Stimulated activated memory B cell treated with anti-CD40 and anti-IgM and Interleukin-4, amounts not matched to agents 10 μg/mL and 1 μg/mL and 100 μg/mL, for 72 hours (primary cell): ENCODE measurements around the gene TNNI3K.

Experiments used
- ATAC-seq: fragments of 150-1000 bp; cut with Tn5 transposase; 2 replicates; pipeline ENCODE4 v1.10.0; 2021
- H3K27ac Mint-ChIP-seq: one replicate; pipeline ENCODE4 v1.8.0; 2022; ENCODE audit warnings: mild to moderate bottlenecking, mixed read lengths
- H3K27me3 Mint-ChIP-seq: one replicate; pipeline ENCODE4 v1.8.0; 2022; ENCODE audit warnings: mixed read lengths
- H3K36me3 Mint-ChIP-seq: one replicate; pipeline ENCODE4 v1.8.0; 2022; ENCODE audit warnings: mixed read lengths
- H3K4me1 Mint-ChIP-seq: one replicate; pipeline ENCODE4 v1.8.0; 2022; ENCODE audit warnings: mixed read lengths
- H3K4me3 Mint-ChIP-seq: one replicate; pipeline ENCODE4 v1.8.0; 2022; ENCODE audit warnings: mild to moderate bottlenecking, moderate library complexity, mixed read lengths
- H3K9me3 Mint-ChIP-seq: one replicate; pipeline ENCODE4 v1.8.0; 2022; ENCODE audit warnings: mixed read lengths

Gene TNNI3K

DNA sequence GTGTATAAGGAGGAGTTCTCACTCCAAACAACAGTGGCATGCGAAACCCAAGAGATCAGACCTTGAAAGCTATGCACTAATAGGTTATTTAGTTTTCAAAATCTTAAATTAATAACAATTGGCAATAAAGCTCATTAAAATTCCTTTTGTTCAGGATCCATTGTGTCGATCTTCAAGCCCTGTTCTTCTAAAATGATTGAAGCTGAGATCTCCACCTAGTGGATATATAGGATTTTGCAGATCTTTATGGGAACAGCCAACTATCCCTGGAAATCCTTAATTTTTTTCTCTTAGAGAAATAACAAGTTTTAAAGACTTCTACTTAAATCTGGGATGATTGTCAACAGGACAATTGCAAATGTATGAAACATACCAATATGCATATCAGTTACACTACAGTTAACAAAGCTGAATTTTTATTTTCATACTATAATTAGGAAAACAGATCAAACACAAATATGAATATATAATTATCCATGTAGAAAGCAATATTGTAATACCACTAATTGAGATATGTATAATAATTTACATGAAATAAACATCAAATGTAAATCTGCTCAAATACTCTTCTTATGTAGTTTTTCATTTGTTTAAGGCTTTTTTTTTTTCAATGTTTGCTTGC is 233.9 kb downstream of the TNNI3K start:
- no peak overlapping the region for H3K27ac Mint-ChIP-seq
- no peaks in the 10 kb centered on the region for H3K4me1 Mint-ChIP-seq
- no peaks in the 10 kb centered on the region for H3K36me3 Mint-ChIP-seq
- H3K9me3 Mint-ChIP-seq: no peaks in the 10 kb centered on the region
- peaks cover 10% of the 10 kb centered on the region for H3K27me3 Mint-ChIP-seq
- no peak overlapping the region for H3K4me3 Mint-ChIP-seq
- no peak for ATAC-seq

GRCh38 chr1:74470251-74470650 is 235.1 kb downstream of the TNNI3K start:
- no peaks in the 10 kb centered on the region for H3K9me3 Mint-ChIP-seq
- no peaks in the 10 kb centered on the region for H3K36me3 Mint-ChIP-seq
- no peaks in the 10 kb centered on the region for H3K4me1 Mint-ChIP-seq
- H3K4me3 Mint-ChIP-seq: no peak overlapping the region
- no peak overlapping the region for H3K27ac Mint-ChIP-seq
- ATAC-seq: no peak
- H3K27me3 Mint-ChIP-seq: peaks cover 10% of the 10 kb centered on the region

DNA sequence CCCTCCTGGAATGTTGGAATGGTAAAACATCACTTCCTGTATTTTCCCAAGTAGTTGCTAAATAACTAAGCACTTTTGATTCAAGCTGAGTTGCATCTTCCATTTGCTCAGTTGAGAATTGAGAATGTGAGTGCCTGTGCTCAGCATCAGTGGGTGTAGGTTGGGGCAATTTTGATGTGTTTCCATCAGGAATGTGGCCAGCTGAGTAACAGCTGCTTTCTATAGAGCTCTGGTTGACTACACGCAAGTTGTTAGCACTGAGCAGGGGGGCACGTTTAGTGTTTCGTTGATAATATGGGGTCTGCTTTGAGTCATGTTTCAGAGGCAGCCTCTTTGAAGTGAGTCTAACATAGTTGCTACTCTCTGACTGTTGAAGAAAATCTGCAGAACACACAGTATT is 235.7 kb downstream of the TNNI3K start:
- ATAC-seq: no peak
- no peak overlapping the region for H3K27ac Mint-ChIP-seq
- H3K27me3 Mint-ChIP-seq: peaks cover 10% of the 10 kb centered on the region
- H3K36me3 Mint-ChIP-seq: no peaks in the 10 kb centered on the region
- H3K4me3 Mint-ChIP-seq: no peak overlapping the region
- H3K9me3 Mint-ChIP-seq: no peaks in the 10 kb centered on the region
- H3K4me1 Mint-ChIP-seq: no peaks in the 10 kb centered on the region

DNA sequence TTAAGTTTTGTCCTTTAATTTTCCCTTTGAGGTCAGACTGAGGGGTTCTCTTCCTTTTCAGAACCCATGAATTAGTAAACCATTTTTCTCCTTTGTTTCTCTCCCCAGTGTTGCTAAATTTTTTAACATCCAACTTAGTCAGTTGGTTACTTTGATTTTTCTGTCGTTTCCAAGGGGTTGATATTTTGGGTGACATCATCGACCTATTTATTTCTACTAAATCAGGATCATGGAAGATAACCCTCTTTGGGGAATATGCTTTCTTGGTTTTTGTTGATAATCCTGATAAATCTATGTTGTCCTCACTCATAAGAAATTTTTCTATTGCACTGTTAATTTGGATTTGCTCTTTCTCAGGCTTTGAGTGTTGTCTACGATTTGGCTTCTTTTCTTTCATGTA is 236.3 kb downstream of the TNNI3K start:
- H3K4me3 Mint-ChIP-seq: no peak overlapping the region
- H3K27me3 Mint-ChIP-seq: peaks cover 10% of the 10 kb centered on the region
- ATAC-seq: no peak
- no peaks in the 10 kb centered on the region for H3K4me1 Mint-ChIP-seq
- no peaks in the 10 kb centered on the region for H3K9me3 Mint-ChIP-seq
- no peaks in the 10 kb centered on the region for H3K36me3 Mint-ChIP-seq
- H3K27ac Mint-ChIP-seq: no peak overlapping the region

- Mint-ChIP-seq H3K27me3 (peaks cover 10% of the 10 kb centered on the region), H3K4me1 (no peaks in the 10 kb centered on the region), H3K4me3 (no peak overlapping the region), H3K27ac (no peak overlapping the region), H3K36me3 (no peaks in the 10 kb centered on the region), H3K9me3 (no peaks in the 10 kb centered on the region)
- no peak for ATAC-seq
Measured at GRCh38 chr1:74474585-74474984, 239.4 kb downstream of the TNNI3K start.

GRCh38 chr1:74478979-74479378 is 243.8 kb downstream of the TNNI3K start:
- Mint-ChIP-seq H3K36me3 (no peaks in the 10 kb centered on the region), H3K4me1 (no peaks in the 10 kb centered on the region)

DNA sequence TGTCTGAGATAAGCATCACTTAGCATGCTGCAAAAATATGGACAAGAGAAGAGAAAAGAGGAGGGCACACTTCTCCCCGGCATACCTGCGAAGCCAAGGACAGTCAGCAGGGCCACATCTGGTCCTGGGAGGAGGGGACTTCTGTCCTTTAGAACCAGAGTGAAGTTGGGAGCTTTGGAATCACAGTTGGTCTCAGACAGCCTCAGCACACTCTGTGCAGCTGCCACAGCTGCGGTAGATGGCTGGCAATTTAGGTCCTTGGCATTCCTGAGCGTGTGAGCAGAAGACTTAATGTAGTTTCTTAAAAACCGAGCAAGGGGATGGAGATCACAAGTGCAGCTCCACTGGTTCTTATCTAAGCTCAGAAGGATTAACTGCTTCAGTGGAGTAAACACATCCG is 244.9 kb downstream of the TNNI3K start:
- Mint-ChIP-seq H3K9me3 (no peaks in the 10 kb centered on the region), H3K36me3 (no peaks in the 10 kb centered on the region), H3K27me3 (peaks cover 16% of the 10 kb centered on the region), H3K27ac (no peak overlapping the region), H3K4me3 (no peak overlapping the region), H3K4me1 (no peaks in the 10 kb centered on the region)
- ATAC-seq: no peak

More at GRCh38 chr1:74478979-74479378, 243.8 kb downstream of the TNNI3K start:
- H3K4me3 Mint-ChIP-seq: no peak overlapping the region
- no peaks in the 10 kb centered on the region for H3K9me3 Mint-ChIP-seq
- H3K27me3 Mint-ChIP-seq: peaks cover 16% of the 10 kb centered on the region
- no peak overlapping the region for H3K27ac Mint-ChIP-seq
- no peak for ATAC-seq

DNA sequence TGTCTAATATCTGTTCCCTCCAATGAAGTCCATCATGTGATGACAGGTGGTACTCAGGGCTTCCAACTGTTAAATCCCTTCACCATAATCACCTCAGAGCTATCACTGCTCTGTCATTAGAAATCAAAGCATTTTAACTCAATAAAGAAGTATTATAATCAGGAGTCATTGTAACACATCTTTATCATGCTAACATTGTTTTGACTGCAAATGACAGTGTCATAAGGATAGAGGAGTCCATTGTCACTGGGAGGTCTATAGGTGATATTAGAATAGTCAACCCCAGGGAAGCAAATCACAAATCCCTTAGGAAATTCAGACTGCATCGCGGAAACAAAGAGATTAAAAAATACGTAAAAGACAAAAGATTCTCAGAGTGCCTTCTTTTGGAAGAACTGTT is 246.4 kb downstream of the TNNI3K start:
- Mint-ChIP-seq H3K9me3 (no peaks in the 10 kb centered on the region), H3K27me3 (peaks cover 16% of the 10 kb centered on the region), H3K4me1 (no peaks in the 10 kb centered on the region), H3K27ac (no peak overlapping the region), H3K36me3 (no peaks in the 10 kb centered on the region), H3K4me3 (no peak overlapping the region)
- ATAC-seq: no peak

GRCh38 chr1:74485622-74486021 is 250.4 kb downstream of the TNNI3K start:
- H3K27me3 Mint-ChIP-seq: peaks cover 7% of the 10 kb centered on the region
- no peak for ATAC-seq
- no peak overlapping the region for H3K4me3 Mint-ChIP-seq
- no peaks in the 10 kb centered on the region for H3K9me3 Mint-ChIP-seq
- H3K36me3 Mint-ChIP-seq: no peaks in the 10 kb centered on the region
- H3K4me1 Mint-ChIP-seq: no peaks in the 10 kb centered on the region
- H3K27ac Mint-ChIP-seq: no peak overlapping the region

DNA sequence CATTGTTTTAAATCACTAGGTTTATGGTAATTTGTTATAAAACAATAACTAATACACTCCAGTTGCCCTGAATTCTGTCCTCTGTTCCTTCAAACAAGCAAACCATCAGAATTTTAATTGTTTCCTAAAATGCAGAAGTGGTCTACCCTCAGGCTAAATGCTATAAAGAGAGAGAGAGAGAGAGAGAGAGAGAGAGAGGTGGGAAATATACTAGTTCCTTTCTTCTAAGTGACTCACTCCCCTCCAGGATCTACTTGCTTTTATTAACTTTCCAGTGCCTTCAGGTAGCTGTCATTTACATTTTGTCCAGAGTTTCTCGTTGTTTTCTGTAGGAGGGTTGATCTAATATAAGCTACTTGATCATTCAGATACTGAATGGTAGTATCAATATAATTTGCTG is 250.8 kb downstream of the TNNI3K start:
- Mint-ChIP-seq H3K9me3 (no peaks in the 10 kb centered on the region), H3K4me3 (no peak overlapping the region), H3K4me1 (no peaks in the 10 kb centered on the region), H3K36me3 (no peaks in the 10 kb centered on the region), H3K27ac (no peak overlapping the region), H3K27me3 (peaks cover 3% of the 10 kb centered on the region)
- ATAC-seq: no peak

GRCh38 chr1:74496669-74497068 is 261.5 kb downstream of the TNNI3K start:
- H3K4me1 Mint-ChIP-seq: no peaks in the 10 kb centered on the region
- H3K27ac Mint-ChIP-seq: no peak overlapping the region
- H3K4me3 Mint-ChIP-seq: no peak overlapping the region
- no peaks in the 10 kb centered on the region for H3K27me3 Mint-ChIP-seq
- H3K9me3 Mint-ChIP-seq: no peaks in the 10 kb centered on the region
- no peaks in the 10 kb centered on the region for H3K36me3 Mint-ChIP-seq
- no peak for ATAC-seq

DNA sequence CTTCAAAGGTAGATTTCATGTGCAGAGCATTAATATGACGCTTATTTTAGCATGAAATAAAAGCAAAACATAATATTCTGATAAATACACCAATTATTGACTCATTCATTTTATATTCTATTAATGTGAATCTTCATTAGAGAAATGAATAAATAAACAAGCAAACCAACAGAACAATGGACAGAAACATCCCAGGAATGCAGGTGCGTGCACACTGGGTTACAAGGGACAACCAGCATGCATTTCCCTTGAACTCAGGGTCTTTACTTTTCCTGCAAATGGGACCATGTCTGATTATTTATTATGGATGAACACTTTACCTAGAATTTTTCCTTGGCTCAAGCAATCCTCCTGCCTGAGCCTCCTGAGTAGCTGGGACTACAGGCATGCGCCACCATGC is 263.7 kb downstream of the TNNI3K start:
- Mint-ChIP-seq H3K27ac (no peak overlapping the region), H3K9me3 (no peaks in the 10 kb centered on the region), H3K4me1 (peaks cover 6% of the 10 kb centered on the region), H3K4me3 (no peak overlapping the region), H3K36me3 (no peaks in the 10 kb centered on the region), H3K27me3 (no peaks in the 10 kb centered on the region)
- no peak for ATAC-seq

DNA sequence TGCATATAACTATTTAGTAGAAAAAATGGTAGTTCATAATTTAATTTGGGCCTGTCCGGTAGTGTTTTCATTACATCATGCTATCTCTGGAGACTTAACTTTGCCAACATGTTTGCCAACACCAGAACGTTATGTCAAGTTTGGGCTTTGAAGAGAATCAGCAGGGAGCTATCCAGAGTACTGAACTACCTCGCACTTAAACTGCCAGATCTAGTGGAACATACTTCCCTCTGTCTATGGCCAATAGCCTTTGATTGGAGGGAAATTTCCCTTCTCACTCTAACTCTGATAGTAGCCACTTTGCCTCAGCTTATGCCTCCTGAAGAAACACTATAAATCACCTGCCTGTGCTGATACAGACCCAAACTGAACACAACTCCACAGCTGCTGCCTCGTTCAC is 267.2 kb downstream of the TNNI3K start:
- H3K4me1 Mint-ChIP-seq: peaks cover 6% of the 10 kb centered on the region
- no peaks in the 10 kb centered on the region for H3K9me3 Mint-ChIP-seq
- H3K27me3 Mint-ChIP-seq: no peaks in the 10 kb centered on the region
- H3K27ac Mint-ChIP-seq: no peak overlapping the region
- no peaks in the 10 kb centered on the region for H3K36me3 Mint-ChIP-seq
- H3K4me3 Mint-ChIP-seq: no peak overlapping the region
- ATAC-seq: no peak

- peak; percentile 67 for ATAC-seq
- no peaks in the 10 kb centered on the region for H3K9me3 Mint-ChIP-seq
- no peak overlapping the region for H3K27ac Mint-ChIP-seq
- no peaks in the 10 kb centered on the region for H3K36me3 Mint-ChIP-seq
- no peaks in the 10 kb centered on the region for H3K27me3 Mint-ChIP-seq
- peaks cover 6% of the 10 kb centered on the region for H3K4me1 Mint-ChIP-seq
- no peak overlapping the region for H3K4me3 Mint-ChIP-seq
Measured at GRCh38 chr1:74502858-74503257, 267.7 kb downstream of the TNNI3K start.

- Mint-ChIP-seq H3K36me3 (no peaks in the 10 kb centered on the region), H3K9me3 (no peaks in the 10 kb centered on the region), H3K4me1 (peaks cover 6% of the 10 kb centered on the region), H3K27me3 (no peaks in the 10 kb centered on the region), H3K4me3 (no peak overlapping the region), H3K27ac (no peak overlapping the region)
- peak; percentile 67 for ATAC-seq
Measured at GRCh38 chr1:74504125-74504932, 269.1 kb downstream of the TNNI3K start.

GRCh38 chr1:74504933-74505512 is 269.8 kb downstream of the TNNI3K start:
- H3K27ac Mint-ChIP-seq: no peak overlapping the region
- ATAC-seq: no peak
- no peaks in the 10 kb centered on the region for H3K36me3 Mint-ChIP-seq
- no peak overlapping the region for H3K4me3 Mint-ChIP-seq
- peaks cover 6% of the 10 kb centered on the region for H3K4me1 Mint-ChIP-seq
- no peaks in the 10 kb centered on the region for H3K27me3 Mint-ChIP-seq
- no peaks in the 10 kb centered on the region for H3K9me3 Mint-ChIP-seq
